DOHH2 (cell line): ENCODE results near the gene PITX2.

ENCODE experiments used
- EZH2phosphoT487 ChIP-seq: fragments of 200-600 bp; sonication (generic); IDR thresholded peaks from 2 replicates; pipeline ENCODE4 v1.6.1; 2017; ENCODE audit warnings: borderline replicate concordance, mild to moderate bottlenecking, antibody characterized with exemption, low read length, moderate library complexity, mixed read lengths
- TF ChIP-seq, protein P1 (sequence below): fragments of 200-600 bp; sonication (generic); IDR thresholded peaks from one replicate; pipeline ENCODE4 v1.5.1; 2014; ENCODE audit warnings: antibody characterized with exemption, mild to moderate bottlenecking, low read depth, low read length; ENCODE audit not compliant: poor library complexity, severe bottlenecking

GRCh38 chr4:110625576-110626257 is 2.8 kb upstream of the PITX2 start:
- TF ChIP-seq, protein P1, sequence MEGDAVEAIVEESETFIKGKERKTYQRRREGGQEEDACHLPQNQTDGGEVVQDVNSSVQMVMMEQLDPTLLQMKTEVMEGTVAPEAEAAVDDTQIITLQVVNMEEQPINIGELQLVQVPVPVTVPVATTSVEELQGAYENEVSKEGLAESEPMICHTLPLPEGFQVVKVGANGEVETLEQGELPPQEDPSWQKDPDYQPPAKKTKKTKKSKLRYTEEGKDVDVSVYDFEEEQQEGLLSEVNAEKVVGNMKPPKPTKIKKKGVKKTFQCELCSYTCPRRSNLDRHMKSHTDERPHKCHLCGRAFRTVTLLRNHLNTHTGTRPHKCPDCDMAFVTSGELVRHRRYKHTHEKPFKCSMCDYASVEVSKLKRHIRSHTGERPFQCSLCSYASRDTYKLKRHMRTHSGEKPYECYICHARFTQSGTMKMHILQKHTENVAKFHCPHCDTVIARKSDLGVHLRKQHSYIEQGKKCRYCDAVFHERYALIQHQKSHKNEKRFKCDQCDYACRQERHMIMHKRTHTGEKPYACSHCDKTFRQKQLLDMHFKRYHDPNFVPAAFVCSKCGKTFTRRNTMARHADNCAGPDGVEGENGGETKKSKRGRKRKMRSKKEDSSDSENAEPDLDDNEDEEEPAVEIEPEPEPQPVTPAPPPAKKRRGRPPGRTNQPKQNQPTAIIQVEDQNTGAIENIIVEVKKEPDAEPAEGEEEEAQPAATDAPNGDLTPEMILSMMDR = no peak
- TF ChIP-seq EZH2phosphoT487 = no peak
